Peyer's patch (tissue), 4 donors: ENCODE measurements around the gene AOPEP.

Experiments
- CTCF ChIP-seq, 6 experiments: fragments of 450-650 bp in 4 of 6; fragments of 200-600 bp in 2 of 6; sonication (generic) in 1 of 6; IDR thresholded peaks; one replicate each; pipeline ENCODE4 v1.5.1; 2017 to 2019; ENCODE audit warnings: antibody characterized with exemption in 6 of 6, mild to moderate bottlenecking in 3 of 6, moderate library complexity in 1 of 6
- POLR2A ChIP-seq, 2 donors: fragments of 450-650 bp; IDR thresholded peaks; one replicate each; pipeline ENCODE4 v1.5.1; 2017; ENCODE audit warnings: antibody characterized with exemption in 2 of 2, mild to moderate bottlenecking in 2 of 2, moderate library complexity in 2 of 2

- TF ChIP-seq CTCF (IDR thresholded peaks at IDR 0.05) = no peak
- TF ChIP-seq POLR2A (IDR thresholded peaks at IDR 0.05) = no peak
Measured at GRCh38 chr9:95135756-95136155, 409.3 kb downstream of the AOPEP start.
